Kidney epithelial cell (primary cell): ENCODE results near the gene CEP57. TPM values are rescaled to one million over a fixed set of nuclear protein-coding genes. Genes with fewer than 3 reads are reported as not detected.

Experiments
- DNase-seq: peaks from one replicate; pipeline ENCODE4 v3.0.0-alpha.2; 2010; ENCODE audit warnings: low read depth
- H3K27me3 ChIP-seq: 2 replicates; pipeline ENCODE4 v1.6.0; 2011; ENCODE audit warnings: low read length; ENCODE audit not compliant: control insufficient read depth, insufficient read depth
- H3K36me3 ChIP-seq: 2 replicates; pipeline ENCODE4 v1.5.1; 2011; ENCODE audit warnings: low read length; ENCODE audit not compliant: control insufficient read depth, insufficient read depth
- H3K4me3 ChIP-seq: 2 replicates; pipeline ENCODE4 v1.5.1; 2011; ENCODE audit warnings: low read depth, mild to moderate bottlenecking, control low read depth, low read length
- CTCF ChIP-seq: IDR thresholded peaks from 2 replicates; pipeline ENCODE4 v1.5.1; 2011; ENCODE audit warnings: mild to moderate bottlenecking, moderate library complexity, low read length, control low read depth, inconsistent platforms; ENCODE audit not compliant: insufficient read depth, poor library complexity, severe bottlenecking
- total RNA-seq: library from RNA; depleted of rRNA; stranded (reverse); fragments of >200 nt; gene quantifications from 2 replicates; pipeline ENCODE4 v1.2.3, GENCODE V29; 2015

Gene CEP57
- total RNA-seq, 1 donor from 2014 or later = 44.8 TPM

- TF ChIP-seq CTCF = no peak
- Histone ChIP-seq H3K27me3 (no peaks in the 10 kb centered on the region), H3K36me3 (no peaks in the 10 kb centered on the region), H3K4me3 (no peak overlapping the region)
- no peak for DNase-seq
These were observed 43.1 kb downstream of the CEP57 start for GRCh38 chr11:95833378-95833777.

GRCh38 chr11:95835351-95835750, 45.1 kb downstream of the CEP57 start:
- DNase-seq = no peak
- H3K36me3 ChIP-seq = no peaks in the 10 kb centered on the region

GRCh38 chr11:95835768-95836488, 45.6 kb downstream of the CEP57 start:
- Histone ChIP-seq H3K27me3 (no peaks in the 10 kb centered on the region), H3K4me3 (no peak overlapping the region), H3K36me3 (no peaks in the 10 kb centered on the region)
- TF ChIP-seq CTCF = peak; percentile 88
- DNase-seq = peak; percentile 61

More at GRCh38 chr11:95835351-95835750, 45.1 kb downstream of the CEP57 start:
- Histone ChIP-seq H3K4me3 (no peak overlapping the region), H3K27me3 (no peaks in the 10 kb centered on the region)
- TF ChIP-seq CTCF = no peak

GRCh38 chr11:95845167-95845566, 54.9 kb downstream of the CEP57 start:
- Histone ChIP-seq H3K27me3 (no peaks in the 10 kb centered on the region), H3K4me3 (no peak overlapping the region), H3K36me3 (no peaks in the 10 kb centered on the region)
- no peak for TF ChIP-seq CTCF
- no peak for DNase-seq

- H3K36me3 ChIP-seq = no peaks in the 10 kb centered on the region
- peak; percentile 43 for DNase-seq
These were observed 59.0 kb downstream of the CEP57 start for GRCh38 chr11:95849087-95849825.

More at GRCh38 chr11:95849087-95849825, 59.0 kb downstream of the CEP57 start:
- TF ChIP-seq CTCF = peak; percentile 62
- H3K27me3 ChIP-seq = no peaks in the 10 kb centered on the region
- H3K4me3 ChIP-seq = no peak overlapping the region
